Measurements from ENCODE around the gene CEP20. TPM values are rescaled to one million over a fixed set of nuclear protein-coding genes. Genes with fewer than 3 reads are reported as not detected.

The CEP20 gene
- total RNA-seq, 1 experiment from 2014 or later, result 36.9 TPM

DNA sequence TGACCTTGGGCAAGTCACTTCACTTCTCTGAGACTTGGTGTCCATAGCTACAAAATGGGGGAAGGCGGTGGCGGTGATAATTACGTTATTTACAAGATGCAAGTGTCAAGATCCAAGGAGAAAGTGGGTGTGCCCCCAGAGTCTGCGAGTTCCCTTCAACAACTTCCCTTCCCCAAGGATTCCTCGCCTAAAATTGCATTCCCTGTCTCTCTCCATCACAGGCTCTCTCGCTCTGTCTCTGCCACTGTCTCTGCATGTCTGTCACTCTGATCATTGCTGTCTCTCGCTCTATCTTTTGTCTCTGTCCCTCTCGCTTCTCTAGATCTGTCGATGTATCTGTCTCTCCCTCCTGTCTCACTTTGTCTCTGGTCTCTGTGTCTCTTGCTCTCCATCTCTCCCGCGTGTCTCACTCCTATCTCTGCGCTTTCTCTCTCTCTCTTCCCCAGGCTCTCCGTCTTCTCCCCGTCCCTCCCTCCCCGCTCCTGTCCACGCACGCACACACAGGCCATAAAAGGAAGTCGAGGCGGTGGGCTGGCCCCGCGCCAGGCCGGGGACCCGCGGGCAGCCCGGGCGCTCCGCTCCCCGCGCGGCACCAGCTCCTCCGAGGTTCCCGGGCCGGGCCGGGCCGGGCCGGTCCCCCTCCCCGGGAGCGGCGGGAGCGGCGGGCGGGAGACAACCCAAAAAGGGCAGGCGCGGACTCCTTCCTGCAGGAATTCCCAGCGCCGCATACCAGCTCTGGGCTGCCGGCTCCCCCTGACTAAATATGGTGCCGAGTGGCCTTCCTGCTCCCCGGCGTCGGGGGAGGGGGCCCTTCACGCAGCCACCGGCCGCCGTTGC lies 30.5 kb downstream of the CEP20 start:
- no peaks in the 10 kb centered on the region for H3K79me2 ChIP-seq (ENCODE audit: insufficient read depth, low read length)
- Mint-ChIP-seq H3K4me1 (peaks cover 12 to 14% of the 10 kb centered on the region in 2 experiments), H3K4me3 (peak overlapping the region; percentile 79 to 87), H3K27ac (no peak overlapping the region), H3K27me3 (ENCODE audit: low read depth) (peaks cover 61% of the 10 kb centered on the region), H3K36me3 (ENCODE audit: insufficient read depth in 1 of 3, low read depth in 3 of 3) (no peaks in the 10 kb centered on the region), H3K9me3 (no peaks in the 10 kb centered on the region)
- no peak overlapping the region for H3K27ac ChIP-seq (ENCODE audit: insufficient read length, low read depth, low read length)
- peak overlapping the region; percentile 61 for H3K18ac ChIP-seq (ENCODE audit: insufficient read length, low read depth, low read length)
- H2BK120ac ChIP-seq (ENCODE audit: low read depth, low read length, poor library complexity, severe bottlenecking), result no peak overlapping the region
- no peaks in the 10 kb centered on the region for H3K79me1 ChIP-seq (ENCODE audit: insufficient read depth, low read depth, low read length, poor library complexity, severe bottlenecking)
- peak overlapping the region; percentile 4 for H3K9ac ChIP-seq (ENCODE audit: extremely low read depth, insufficient read length, low read length)
- peak overlapping the region; percentile 24 for H2AFZ ChIP-seq (ENCODE audit: low read length)
- no peak overlapping the region for H2BK15ac ChIP-seq (ENCODE audit: low read depth, low read length)
- peak overlapping the region; percentile 100 for H3K4me2 ChIP-seq (ENCODE audit: insufficient read depth, insufficient read length, low read length)
- H2BK12ac ChIP-seq (ENCODE audit: insufficient read length, low read depth, low read length), result no peak overlapping the region
- no peaks in the 10 kb centered on the region for H3K4me1 ChIP-seq (ENCODE audit: insufficient read depth, low read length)
- H3K56ac ChIP-seq (ENCODE audit: insufficient read length, low read depth, low read length), result no peak overlapping the region
- H3K4ac ChIP-seq (ENCODE audit: low read depth, low read length), result no peak overlapping the region
- no peak overlapping the region for H4K5ac ChIP-seq (ENCODE audit: insufficient read length, low read depth, low read length)
- H3K9me3 ChIP-seq (ENCODE audit: control insufficient read depth, low read depth, low read length), result no peaks in the 10 kb centered on the region
- H3K27me3 ChIP-seq (ENCODE audit: insufficient read depth, low read length), result peaks cover 19% of the 10 kb centered on the region; the same call in 1 of the 2 replicates
- TF ChIP-seq, protein P1, sequence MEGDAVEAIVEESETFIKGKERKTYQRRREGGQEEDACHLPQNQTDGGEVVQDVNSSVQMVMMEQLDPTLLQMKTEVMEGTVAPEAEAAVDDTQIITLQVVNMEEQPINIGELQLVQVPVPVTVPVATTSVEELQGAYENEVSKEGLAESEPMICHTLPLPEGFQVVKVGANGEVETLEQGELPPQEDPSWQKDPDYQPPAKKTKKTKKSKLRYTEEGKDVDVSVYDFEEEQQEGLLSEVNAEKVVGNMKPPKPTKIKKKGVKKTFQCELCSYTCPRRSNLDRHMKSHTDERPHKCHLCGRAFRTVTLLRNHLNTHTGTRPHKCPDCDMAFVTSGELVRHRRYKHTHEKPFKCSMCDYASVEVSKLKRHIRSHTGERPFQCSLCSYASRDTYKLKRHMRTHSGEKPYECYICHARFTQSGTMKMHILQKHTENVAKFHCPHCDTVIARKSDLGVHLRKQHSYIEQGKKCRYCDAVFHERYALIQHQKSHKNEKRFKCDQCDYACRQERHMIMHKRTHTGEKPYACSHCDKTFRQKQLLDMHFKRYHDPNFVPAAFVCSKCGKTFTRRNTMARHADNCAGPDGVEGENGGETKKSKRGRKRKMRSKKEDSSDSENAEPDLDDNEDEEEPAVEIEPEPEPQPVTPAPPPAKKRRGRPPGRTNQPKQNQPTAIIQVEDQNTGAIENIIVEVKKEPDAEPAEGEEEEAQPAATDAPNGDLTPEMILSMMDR (conservative IDR thresholded peaks at IDR 0.05), result no peak
- peak overlapping the region; percentile 70 for H3K14ac ChIP-seq (ENCODE audit: insufficient read depth, low read length)
- no CpG with 5 or more reads among the region's 55 CpGs for WGBS (ENCODE audit: extremely low coverage, insufficient read length, low lambda C conversion rate)
- no peaks in the 10 kb centered on the region for H4K20me1 ChIP-seq (ENCODE audit: control insufficient read depth, insufficient read depth, insufficient read length)
- H3K23ac ChIP-seq (ENCODE audit: insufficient read length, low read depth, low read length), result no peak overlapping the region
- H4K8ac ChIP-seq (replicated peaks; ENCODE audit: insufficient read length, low read depth, low read length), result no peak overlapping the region
- no peak overlapping the region for H4K91ac ChIP-seq (ENCODE audit: insufficient read length, low read depth, low read length)
- DNase-seq, result peak; percentile 54
- peaks cover 15% of the 10 kb centered on the region for H3K23me2 ChIP-seq (ENCODE audit: insufficient read length, low read depth, low read length, poor library complexity, severe bottlenecking)
- H2BK5ac ChIP-seq (ENCODE audit: insufficient read length, low read length), result no peak overlapping the region
- no peak overlapping the region for H2BK20ac ChIP-seq (ENCODE audit: low read depth, low read length, poor library complexity, severe bottlenecking)
- H3T11ph ChIP-seq (ENCODE audit: low read length), result no peak overlapping the region
- no peak overlapping the region for H2AK5ac ChIP-seq (ENCODE audit: insufficient read length, low read length)
